K562 (cell line): Measurements from ENCODE around the gene VWA7. TPM values are rescaled to one million over a fixed set of nuclear protein-coding genes. Genes with fewer than 3 reads are reported as not detected.

Source experiments
- ATAC-seq: fragments of 200-7000 bp; cut with Tn5 transposase; 3 replicates; pipeline ENCODE4 v1.9.1; 2020; ENCODE audit warnings: moderate library complexity
- BruUV-seq: library from RNA; stranded (reverse); fragments of 400-500 nt; replicated peaks from 2 replicates; lab custom pipeline; 2021; lab: Mats Ljungman, UMichigan
- CTCF ChIA-PET: fragments of 300-600 bp; formaldehyde crosslinking; extraction: SDS; loops from one replicate; lab custom pipeline; 2021; ENCODE audit warnings: low intra/inter-chr PET ratio; lab: Yijun Ruan, JAX
- POLR2A ChIA-PET: fragments of 300-600, 350-650 bp; sonication (Branson Sonifier 250); formaldehyde crosslinking; extraction: SDS; loops from one replicate; lab custom pipeline; 2021; ENCODE audit warnings: antibody characterized with exemption, inconsistent platforms; lab: Yijun Ruan, JAX
- DNase-seq, 4 experiments: peaks; one replicate each; pipeline versions ENCODE4 v3.0.0 to v3.0.0-alpha.2; 2011 to 2018; ENCODE audit warnings: low spot score in 3 of 4, mixed read lengths in 3 of 4; ENCODE audit errors: extremely low read depth in 1 of 4
- FAIRE-seq: peaks from 2 replicates; lab custom pipeline; 2011; peaks lifted over from hg19 to GRCh38; lab: Jason Lieb, UNC
- H2AFZ ChIP-seq: 2 replicates; pipeline ENCODE4 v1.6.0; 2011; ENCODE audit warnings: low read depth, low read length, control low read depth, inconsistent platforms
- H3K27ac ChIP-seq: fragments of 200-600 bp; 3 replicates; pipeline ENCODE4 v1.8.0; 2011; ENCODE audit warnings: low read depth, mild to moderate bottlenecking, control low read depth, inconsistent platforms, low read length, moderate library complexity, mixed read lengths; ENCODE audit errors: extremely low read depth
- H3K27me3 ChIP-seq, 2 experiments: fragments of 300-600 bp in 1 of 2; 2 replicates in 1 of 2; 3 replicates in 1 of 2; pipeline versions ENCODE4 v1.6.0 to v1.8.0; 2011; ENCODE audit warnings: inconsistent platforms in 2 of 2, low read length in 2 of 2, mild to moderate bottlenecking in 1 of 2, mixed read lengths in 1 of 2, moderate library complexity in 1 of 2; ENCODE audit not compliant: control insufficient read depth in 2 of 2, insufficient read depth in 2 of 2
- H3K36me3 ChIP-seq: fragments of 300-600 bp; 3 replicates; pipeline ENCODE4 v1.8.0; 2011; ENCODE audit warnings: mild to moderate bottlenecking, low read length, inconsistent platforms; ENCODE audit not compliant: control insufficient read depth, insufficient read depth
- H3K4me1 ChIP-seq, 2 experiments: fragments of 200-600 bp in 1 of 2; replicated peaks in 1 of 2; 2 replicates in 1 of 2; 3 replicates in 1 of 2; pipeline versions ENCODE4 v1.5.1 to v1.8.0; 2011; ENCODE audit warnings: inconsistent platforms in 2 of 2, low read length in 2 of 2, mild to moderate bottlenecking in 1 of 2, mixed read lengths in 1 of 2, moderate library complexity in 1 of 2; ENCODE audit not compliant: control insufficient read depth in 2 of 2, insufficient read depth in 2 of 2
- H3K4me2 ChIP-seq: 2 replicates; pipeline ENCODE4 v1.6.1; 2011; ENCODE audit warnings: low read length, control low read depth, inconsistent platforms, mixed read lengths; ENCODE audit not compliant: insufficient read depth
- H3K4me3 ChIP-seq: fragments of 200-600 bp; sonication (generic), shearing (Covaris generic); 2 replicates; pipeline ENCODE4 v1.5.1; 2016; ENCODE audit warnings: control low read depth, inconsistent platforms
- H3K79me2 ChIP-seq: fragments of 200-600 bp; 3 replicates; pipeline ENCODE4 v1.8.0; 2011; ENCODE audit warnings: low read length, inconsistent platforms; ENCODE audit not compliant: control insufficient read depth, insufficient read depth
- H3K9ac ChIP-seq, 2 experiments: 2 replicates each; pipeline versions ENCODE4 v1.6.0 to v1.6.1; 2011; ENCODE audit warnings: low read depth in 2 of 2, low read length in 2 of 2, control low read depth in 1 of 2, inconsistent platforms in 1 of 2, mild to moderate bottlenecking in 1 of 2, mixed read lengths in 1 of 2; ENCODE audit not compliant: insufficient read depth in 1 of 2
- H3K9me1 ChIP-seq: one replicate; pipeline ENCODE4 v1.6.0; 2011; ENCODE audit warnings: inconsistent platforms, mild to moderate bottlenecking, low read length, moderate library complexity; ENCODE audit not compliant: control insufficient read depth, insufficient read depth
- H3K9me3 ChIP-seq: replicated peaks from 2 replicates; pipeline ENCODE4 v1.5.1; 2011; ENCODE audit warnings: low read depth, low read length, inconsistent platforms; ENCODE audit not compliant: control insufficient read depth, insufficient read depth
- H4K20me1 ChIP-seq: replicated peaks from 2 replicates; pipeline ENCODE4 v1.6.1; 2011; ENCODE audit warnings: low read length, inconsistent platforms, mixed read lengths; ENCODE audit not compliant: control insufficient read depth, insufficient read depth
- HIVEP1 ChIP-seq: fragments of 250-450 bp; sonication (Bioruptor Pico); IDR thresholded peaks from 2 replicates; pipeline ENCODE4 v1.4.0; 2020; ENCODE audit warnings: mild to moderate bottlenecking
- KDM5B ChIP-seq: fragments of 200-600 bp; sonication (generic); IDR thresholded peaks from 2 replicates; pipeline ENCODE4 v1.6.1; 2012; ENCODE audit warnings: low read depth, mild to moderate bottlenecking, moderate library complexity, low read length, control low read depth, inconsistent platforms; ENCODE audit not compliant: insufficient replicate concordance
- MYNN ChIP-seq, 2 experiments: sonication (generic); formaldehyde crosslinking in 1 of 2; IDR thresholded peaks; 2 replicates each; pipeline versions ENCODE4 v1.5.0 to v1.6.1; 2016 to 2020; ENCODE audit warnings: antibody characterized with exemption in 1 of 2, missing genetic modification reagents in 1 of 2
- STAG1 ChIP-seq: sonication (generic); formaldehyde crosslinking; IDR thresholded peaks from 2 replicates; pipeline ENCODE4 v1.5.0; 2020; ENCODE audit warnings: missing genetic modification reagents, borderline replicate concordance
- WGBS: fragments of 100-300 bp; shearing (Covaris generic); methylation state at CpG from one replicate; pipeline ENCODE4 v1.1.6; 2016; ENCODE audit warnings: low coverage, mixed read lengths; ENCODE audit not compliant: insufficient coverage; ENCODE audit errors: missing lambda C conversion rate; 5-methylcytosine and 5-hydroxymethylcytosine counted together
- in situ Hi-C: fragments of 300-500 bp; cut with MboI; formaldehyde crosslinking; loops from 4 replicates; pipeline ENCODE4 v1.15.0; 2018; ENCODE audit warnings: inconsistent platforms, mixed read lengths
- intact Hi-C: fragments of 100-400 bp; cut with micrococcal nuclease; formaldehyde crosslinking; loops from 2 replicates; pipeline ENCODE4 v1.14.2; 2022
- polyA plus RNA-seq, 8 experiments: library from polyadenylated mRNA; depleted of rRNA in 4 of 8; stranded (reverse) in 5 of 8; unstranded in 3 of 8; fragments of >200 nt; fragmentation: Nextera tagmentation in 2 of 8; fragmentation: Illumina TruSeq in 1 of 8; extraction: Ambion mirVana in 2 of 8; extraction: Trizol in 1 of 8; gene quantifications; 2 replicates each; pipeline versions ENCODE4 v1.2.1 to v1.2.3, GENCODE V29; 2011 to 2014; ENCODE audit warnings: inconsistent platforms in 1 of 8, missing spikeins in 1 of 8
- total RNA-seq, 7 experiments: library from RNA; depleted of rRNA in 6 of 7; stranded (reverse); fragments of >200 nt in 6 of 7; fragmentation: Illumina TruSeq in 2 of 7; extraction: Trizol in 2 of 7; gene quantifications; 2 replicates each; pipeline versions ENCODE4 v1.2.1 to v1.2.3, GENCODE V29; 2011 to 2021; ENCODE audit warnings: low replicate concordance in 1 of 7
- TF ChIP-seq, protein P1 (sequence below): IDR thresholded peaks from 2 replicates; pipeline ENCODE4 v1.6.1; 2016; ENCODE audit warnings: missing genetic modification characterization, missing compliant biosample characterization
- TF ChIP-seq, protein P2 (sequence below): fragments of 450-650 bp; IDR thresholded peaks from 2 replicates; pipeline ENCODE4 v1.6.1; 2018; ENCODE audit not compliant: partially characterized antibody
- TF ChIP-seq, protein P3 (sequence below), 2 experiments: fragments of 450-650 bp; formaldehyde crosslinking in 1 of 2; IDR thresholded peaks; 2 replicates each; pipeline versions ENCODE4 v1.4.0 to v1.6.1; 2014 to 2020; ENCODE audit warnings: mild to moderate bottlenecking in 2 of 2, borderline replicate concordance in 1 of 2, low read depth in 1 of 2

The VWA7 gene
- total and polyA plus RNA-seq, 9 of the 15 experiments (the other 6 are each of a cell fraction or from before 2014, with no cell fraction given): 0.18 to 2.9 (median 0.95) TPM

DNA sequence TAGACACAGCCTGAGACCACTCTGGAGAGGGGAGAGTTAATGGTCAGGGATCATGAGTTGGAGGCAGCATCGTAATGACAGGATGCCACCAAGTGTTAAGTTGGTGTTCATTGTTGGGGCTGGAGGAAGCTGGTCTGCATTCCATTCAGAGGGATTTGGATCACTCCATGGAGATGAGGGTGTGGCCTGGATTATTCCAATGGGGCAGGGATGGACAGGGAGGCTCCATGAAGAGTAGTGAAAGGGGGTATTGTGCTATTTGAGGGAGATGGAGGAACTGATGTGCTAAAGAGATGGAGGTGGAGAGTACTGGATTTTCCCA lies 13.5 kb downstream of the VWA7 start:
- no peaks in the 10 kb centered on the region for H3K9me3 ChIP-seq
- H3K27ac ChIP-seq: no peak overlapping the region
- no peak overlapping the region for H2AFZ ChIP-seq
- no TSS peak for BruUV-seq
- no peak overlapping the region for H3K4me2 ChIP-seq
- in situ Hi-C loops (no loop called here), intact Hi-C loops (no loop called here)
- H3K9me1 ChIP-seq: no peaks in the 10 kb centered on the region
- H3K4me3 ChIP-seq: no peak overlapping the region
- POLR2A ChIA-PET: interaction anchor here (0.6 to 4.6 kb wide), 4 partner anchors 9 to 87 kb away, joined by 3 to 29 read pairs (median 6); partner anchors contain the start of genes CLIC1 and MSH5
- CTCF ChIA-PET: no interaction called here
- FAIRE-seq (no peak), ATAC-seq (peak; percentile 4), DNase-seq (no peak)
- H4K20me1 ChIP-seq: no peaks in the 10 kb centered on the region
- no peaks in the 10 kb centered on the region for H3K79me2 ChIP-seq
- no peaks in the 10 kb centered on the region for H3K27me3 ChIP-seq
- peaks cover 55% of the 10 kb centered on the region for H3K36me3 ChIP-seq
- H3K4me1 ChIP-seq: peaks cover 0 to 25% of the 10 kb centered on the region in 2 experiments; a peak in 3 of 5 replicates
- H3K9ac ChIP-seq: peak overlapping the region in 1 of 2 experiments; percentile 40; a peak in 2 of 4 replicates
- 30% methylated on average over 1 of the region's 1 CpG for WGBS
- TF ChIP-seq MYNN (IDR thresholded peaks at IDR 0.05): peak; percentile 8; the same call in 1 of the 2 replicates
- TF ChIP-seq MYNN (CRISPR knock-in tag; IDR thresholded peaks at IDR 0.05): no peak
- peak; percentile 23 for TF ChIP-seq KDM5B
- TF ChIP-seq, protein P1, sequence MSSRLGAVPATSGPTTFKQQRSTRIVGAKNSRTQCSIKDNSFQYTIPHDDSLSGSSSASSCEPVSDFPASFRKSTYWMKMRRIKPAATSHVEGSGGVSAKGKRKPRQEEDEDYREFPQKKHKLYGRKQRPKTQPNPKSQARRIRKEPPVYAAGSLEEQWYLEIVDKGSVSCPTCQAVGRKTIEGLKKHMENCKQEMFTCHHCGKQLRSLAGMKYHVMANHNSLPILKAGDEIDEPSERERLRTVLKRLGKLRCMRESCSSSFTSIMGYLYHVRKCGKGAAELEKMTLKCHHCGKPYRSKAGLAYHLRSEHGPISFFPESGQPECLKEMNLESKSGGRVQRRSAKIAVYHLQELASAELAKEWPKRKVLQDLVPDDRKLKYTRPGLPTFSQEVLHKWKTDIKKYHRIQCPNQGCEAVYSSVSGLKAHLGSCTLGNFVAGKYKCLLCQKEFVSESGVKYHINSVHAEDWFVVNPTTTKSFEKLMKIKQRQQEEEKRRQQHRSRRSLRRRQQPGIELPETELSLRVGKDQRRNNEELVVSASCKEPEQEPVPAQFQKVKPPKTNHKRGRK (tag): no peak
- no peak for TF ChIP-seq HIVEP1 (CRISPR knock-in tag)
- TF ChIP-seq, protein P2, sequence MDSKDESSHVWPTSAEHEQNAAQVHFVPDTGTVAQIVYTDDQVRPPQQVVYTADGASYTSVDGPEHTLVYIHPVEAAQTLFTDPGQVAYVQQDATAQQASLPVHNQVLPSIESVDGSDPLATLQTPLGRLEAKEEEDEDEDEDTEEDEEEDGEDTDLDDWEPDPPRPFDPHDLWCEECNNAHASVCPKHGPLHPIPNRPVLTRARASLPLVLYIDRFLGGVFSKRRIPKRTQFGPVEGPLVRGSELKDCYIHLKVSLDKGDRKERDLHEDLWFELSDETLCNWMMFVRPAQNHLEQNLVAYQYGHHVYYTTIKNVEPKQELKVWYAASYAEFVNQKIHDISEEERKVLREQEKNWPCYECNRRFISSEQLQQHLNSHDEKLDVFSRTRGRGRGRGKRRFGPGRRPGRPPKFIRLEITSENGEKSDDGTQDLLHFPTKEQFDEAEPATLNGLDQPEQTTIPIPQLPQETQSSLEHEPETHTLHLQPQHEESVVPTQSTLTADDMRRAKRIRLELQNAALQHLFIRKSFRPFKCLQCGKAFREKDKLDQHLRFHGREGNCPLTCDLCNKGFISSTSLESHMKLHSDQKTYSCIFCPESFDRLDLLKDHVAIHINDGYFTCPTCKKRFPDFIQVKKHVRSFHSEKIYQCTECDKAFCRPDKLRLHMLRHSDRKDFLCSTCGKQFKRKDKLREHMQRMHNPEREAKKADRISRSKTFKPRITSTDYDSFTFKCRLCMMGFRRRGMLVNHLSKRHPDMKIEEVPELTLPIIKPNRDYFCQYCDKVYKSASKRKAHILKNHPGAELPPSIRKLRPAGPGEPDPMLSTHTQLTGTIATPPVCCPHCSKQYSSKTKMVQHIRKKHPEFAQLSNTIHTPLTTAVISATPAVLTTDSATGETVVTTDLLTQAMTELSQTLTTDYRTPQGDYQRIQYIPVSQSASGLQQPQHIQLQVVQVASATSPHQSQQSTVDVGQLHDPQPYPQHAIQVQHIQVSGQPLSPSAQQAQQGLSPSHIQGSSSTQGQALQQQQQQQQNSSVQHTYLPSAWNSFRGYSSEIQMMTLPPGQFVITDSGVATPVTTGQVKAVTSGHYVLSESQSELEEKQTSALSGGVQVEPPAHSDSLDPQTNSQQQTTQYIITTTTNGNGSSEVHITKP: peak; percentile 96
- TF ChIP-seq, protein P3, sequence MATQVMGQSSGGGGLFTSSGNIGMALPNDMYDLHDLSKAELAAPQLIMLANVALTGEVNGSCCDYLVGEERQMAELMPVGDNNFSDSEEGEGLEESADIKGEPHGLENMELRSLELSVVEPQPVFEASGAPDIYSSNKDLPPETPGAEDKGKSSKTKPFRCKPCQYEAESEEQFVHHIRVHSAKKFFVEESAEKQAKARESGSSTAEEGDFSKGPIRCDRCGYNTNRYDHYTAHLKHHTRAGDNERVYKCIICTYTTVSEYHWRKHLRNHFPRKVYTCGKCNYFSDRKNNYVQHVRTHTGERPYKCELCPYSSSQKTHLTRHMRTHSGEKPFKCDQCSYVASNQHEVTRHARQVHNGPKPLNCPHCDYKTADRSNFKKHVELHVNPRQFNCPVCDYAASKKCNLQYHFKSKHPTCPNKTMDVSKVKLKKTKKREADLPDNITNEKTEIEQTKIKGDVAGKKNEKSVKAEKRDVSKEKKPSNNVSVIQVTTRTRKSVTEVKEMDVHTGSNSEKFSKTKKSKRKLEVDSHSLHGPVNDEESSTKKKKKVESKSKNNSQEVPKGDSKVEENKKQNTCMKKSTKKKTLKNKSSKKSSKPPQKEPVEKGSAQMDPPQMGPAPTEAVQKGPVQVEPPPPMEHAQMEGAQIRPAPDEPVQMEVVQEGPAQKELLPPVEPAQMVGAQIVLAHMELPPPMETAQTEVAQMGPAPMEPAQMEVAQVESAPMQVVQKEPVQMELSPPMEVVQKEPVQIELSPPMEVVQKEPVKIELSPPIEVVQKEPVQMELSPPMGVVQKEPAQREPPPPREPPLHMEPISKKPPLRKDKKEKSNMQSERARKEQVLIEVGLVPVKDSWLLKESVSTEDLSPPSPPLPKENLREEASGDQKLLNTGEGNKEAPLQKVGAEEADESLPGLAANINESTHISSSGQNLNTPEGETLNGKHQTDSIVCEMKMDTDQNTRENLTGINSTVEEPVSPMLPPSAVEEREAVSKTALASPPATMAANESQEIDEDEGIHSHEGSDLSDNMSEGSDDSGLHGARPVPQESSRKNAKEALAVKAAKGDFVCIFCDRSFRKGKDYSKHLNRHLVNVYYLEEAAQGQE (IDR thresholded peaks at IDR 0.05; ENCODE audit: borderline replicate concordance): peak; percentile 35
- TF ChIP-seq, protein P3 (CRISPR knock-in tag; IDR thresholded peaks at IDR 0.05; ENCODE audit: low read depth): no peak
- TF ChIP-seq STAG1 (CRISPR knock-in tag): peak; percentile 46; the same call in 1 of the 2 replicates
